Vagina (tissue), 2 donors: Measurements from ENCODE around the gene DDX31.

Experiments used
- CTCF ChIP-seq, 3 experiments: fragments of 450-650 bp in 2 of 3; fragments of 200-600 bp in 1 of 3; sonication (generic) in 1 of 3; IDR thresholded peaks; one replicate each; pipeline ENCODE4 v1.5.1; 2017 to 2019; ENCODE audit warnings: antibody characterized with exemption in 3 of 3, mild to moderate bottlenecking in 2 of 3, moderate library complexity in 2 of 3
- POLR2AphosphoS5 ChIP-seq, 2 donors: sonication (generic); formaldehyde crosslinking; IDR thresholded peaks; one replicate each; pipeline ENCODE4 v1.9.0; 2017; ENCODE audit warnings: antibody characterized with exemption in 2 of 2, mild to moderate bottlenecking in 2 of 2, low read depth in 1 of 2; ENCODE audit not compliant: insufficient read depth in 1 of 2

- no peak for TF ChIP-seq POLR2AphosphoS5 (IDR thresholded peaks at IDR 0.05; ENCODE audit: insufficient read depth in 1 of 2, low read depth in 1 of 2)
- no peak for TF ChIP-seq CTCF (IDR thresholded peaks at IDR 0.05)
Observed at GRCh38 chr9:132615774-132616173, 54.0 kb downstream of the DDX31 start.
